Vagina (tissue), 2 donors: Measurements from ENCODE around the gene JDP2. TPM values are rescaled to one million over a fixed set of nuclear protein-coding genes. Genes with fewer than 3 reads are reported as not detected.

Experiments used
- DNase-seq, 2 donors: peaks; one replicate each; pipeline ENCODE4 v3.0.0-alpha.2; 2017; ENCODE audit errors: extremely low spot score in 2 of 2
- H3K27ac ChIP-seq: fragments of 200-600 bp; sonication (generic); one replicate; pipeline ENCODE4 v1.5.1; 2019
- H3K27me3 ChIP-seq: fragments of 200-600 bp; sonication (generic); one replicate; pipeline ENCODE4 v1.5.1; 2019
- H3K36me3 ChIP-seq, 2 donors: fragments of 200-600 bp; sonication (generic); one replicate each; pipeline ENCODE4 v1.5.1; 2017 to 2019
- H3K4me1 ChIP-seq: fragments of 200-600 bp; sonication (generic); one replicate; pipeline ENCODE4 v1.5.1; 2019
- H3K4me3 ChIP-seq, 2 donors: fragments of 200-600 bp; sonication (generic); 1 replicate in 1 of 2; 2 replicates in 1 of 2; pipeline ENCODE4 v1.5.1; 2016 to 2019
- H3K9me3 ChIP-seq: fragments of 200-600 bp; sonication (generic); one replicate; pipeline ENCODE4 v1.5.1; 2019
- POLR2A ChIP-seq, 2 donors: fragments of 450-650 bp; IDR thresholded peaks; one replicate each; pipeline ENCODE4 v1.6.1; 2017; ENCODE audit warnings: antibody characterized with exemption in 2 of 2, mild to moderate bottlenecking in 2 of 2, moderate library complexity in 2 of 2
- POLR2AphosphoS5 ChIP-seq, 2 donors: sonication (generic); formaldehyde crosslinking; IDR thresholded peaks; one replicate each; pipeline ENCODE4 v1.9.0; 2017; ENCODE audit warnings: antibody characterized with exemption in 2 of 2, mild to moderate bottlenecking in 2 of 2, low read depth in 1 of 2; ENCODE audit not compliant: insufficient read depth in 1 of 2
- intact Hi-C: fragments of 100-400 bp; cut with DNase I; formaldehyde crosslinking; loops from one replicate; pipeline ENCODE4 v1.15.1; 2023
- total RNA-seq: library from RNA; depleted of rRNA; stranded (reverse); fragments of >200 nt; gene quantifications from one replicate; pipeline ENCODE4 v1.2.3, GENCODE V29; 2016
- TF ChIP-seq, protein P1 (sequence below), 3 experiments: fragments of 450-650 bp in 2 of 3; fragments of 200-600 bp in 1 of 3; sonication (generic) in 1 of 3; IDR thresholded peaks; one replicate each; pipeline ENCODE4 v1.5.1; 2017 to 2019; ENCODE audit warnings: antibody characterized with exemption in 3 of 3, mild to moderate bottlenecking in 2 of 3, moderate library complexity in 2 of 3

JDP2 gene
- total RNA-seq, 1 donor from 2014 or later, result 66.5 TPM

GRCh38 chr14:75437201-75438143 lies 9.7 kb downstream of the JDP2 start:
- no peak overlapping the region for H3K27ac ChIP-seq
- no peaks in the 10 kb centered on the region for H3K27me3 ChIP-seq
- no peaks in the 10 kb centered on the region for H3K9me3 ChIP-seq
- no peak for DNase-seq
- H3K4me1 ChIP-seq, result peaks cover 39% of the 10 kb centered on the region
- H3K36me3 ChIP-seq, result peaks cover 0 to 32% of the 10 kb centered on the region in 2 donors
- intact Hi-C loops, result no loop called here
- TF ChIP-seq, protein P1, sequence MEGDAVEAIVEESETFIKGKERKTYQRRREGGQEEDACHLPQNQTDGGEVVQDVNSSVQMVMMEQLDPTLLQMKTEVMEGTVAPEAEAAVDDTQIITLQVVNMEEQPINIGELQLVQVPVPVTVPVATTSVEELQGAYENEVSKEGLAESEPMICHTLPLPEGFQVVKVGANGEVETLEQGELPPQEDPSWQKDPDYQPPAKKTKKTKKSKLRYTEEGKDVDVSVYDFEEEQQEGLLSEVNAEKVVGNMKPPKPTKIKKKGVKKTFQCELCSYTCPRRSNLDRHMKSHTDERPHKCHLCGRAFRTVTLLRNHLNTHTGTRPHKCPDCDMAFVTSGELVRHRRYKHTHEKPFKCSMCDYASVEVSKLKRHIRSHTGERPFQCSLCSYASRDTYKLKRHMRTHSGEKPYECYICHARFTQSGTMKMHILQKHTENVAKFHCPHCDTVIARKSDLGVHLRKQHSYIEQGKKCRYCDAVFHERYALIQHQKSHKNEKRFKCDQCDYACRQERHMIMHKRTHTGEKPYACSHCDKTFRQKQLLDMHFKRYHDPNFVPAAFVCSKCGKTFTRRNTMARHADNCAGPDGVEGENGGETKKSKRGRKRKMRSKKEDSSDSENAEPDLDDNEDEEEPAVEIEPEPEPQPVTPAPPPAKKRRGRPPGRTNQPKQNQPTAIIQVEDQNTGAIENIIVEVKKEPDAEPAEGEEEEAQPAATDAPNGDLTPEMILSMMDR (IDR thresholded peaks at IDR 0.05), result no peak
- TF ChIP-seq POLR2AphosphoS5 (IDR thresholded peaks at IDR 0.05; ENCODE audit: insufficient read depth in 1 of 2, low read depth in 1 of 2) (no peak), POLR2A (IDR thresholded peaks at IDR 0.05) (no peak)
- no peak overlapping the region for H3K4me3 ChIP-seq

- no peaks in the 10 kb centered on the region for H3K9me3 ChIP-seq
- TF ChIP-seq POLR2A (IDR thresholded peaks at IDR 0.05) (no peak), POLR2AphosphoS5 (IDR thresholded peaks at IDR 0.05; ENCODE audit: insufficient read depth in 1 of 2, low read depth in 1 of 2) (no peak)
- TF ChIP-seq, protein P1 (IDR thresholded peaks at IDR 0.05), result no peak
- peak overlapping the region; percentile 24 for H3K27ac ChIP-seq
- DNase-seq, result no peak
- H3K27me3 ChIP-seq, result no peaks in the 10 kb centered on the region
- intact Hi-C loops, result no loop called here
- peaks cover 49% of the 10 kb centered on the region for H3K4me1 ChIP-seq
- no peak overlapping the region for H3K4me3 ChIP-seq
- peaks cover 0 to 31% of the 10 kb centered on the region in 2 donors for H3K36me3 ChIP-seq
Observed at GRCh38 chr14:75438486-75439080, 10.8 kb downstream of the JDP2 start.

DNA sequence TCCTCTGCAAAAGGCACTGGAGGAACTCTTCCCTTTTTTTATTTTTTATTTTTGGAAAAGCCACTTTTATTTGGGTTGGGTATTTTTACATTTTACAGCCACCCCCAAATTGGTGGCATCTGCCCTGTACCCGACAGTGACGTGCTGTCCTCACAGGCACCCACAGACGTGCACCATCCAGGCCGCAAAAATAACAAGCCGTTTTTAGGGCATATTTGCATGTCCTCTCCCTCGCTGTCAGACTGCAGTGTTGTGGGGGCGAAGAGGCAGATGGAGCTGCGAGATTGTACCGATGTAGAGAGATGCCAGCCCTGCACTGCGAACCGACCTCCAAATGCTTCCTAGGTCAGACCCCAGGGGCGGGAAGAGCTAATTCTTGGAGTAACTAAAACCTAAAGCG lies 12.2 kb downstream of the JDP2 start:
- Histone ChIP-seq H3K4me3 (no peak overlapping the region), H3K36me3 (peaks cover 0 to 18% of the 10 kb centered on the region in 2 donors), H3K27me3 (no peaks in the 10 kb centered on the region), H3K9me3 (no peaks in the 10 kb centered on the region), H3K27ac (no peak overlapping the region), H3K4me1 (peaks cover 56% of the 10 kb centered on the region)
- TF ChIP-seq POLR2A (IDR thresholded peaks at IDR 0.05), result no peak
- TF ChIP-seq, protein P1 (IDR thresholded peaks at IDR 0.05), result no peak
- TF ChIP-seq POLR2AphosphoS5 (IDR thresholded peaks at IDR 0.05; ENCODE audit: insufficient read depth in 1 of 2, low read depth in 1 of 2), result no peak
- intact Hi-C loops, result no loop called here
- DNase-seq, result no peak

GRCh38 chr14:75440733-75441477 lies 13.1 kb downstream of the JDP2 start:
- Histone ChIP-seq H3K9me3 (no peaks in the 10 kb centered on the region), H3K4me1 (peaks cover 56% of the 10 kb centered on the region), H3K27ac (peak overlapping the region; percentile 32), H3K27me3 (no peaks in the 10 kb centered on the region), H3K36me3 (peaks cover 0 to 14% of the 10 kb centered on the region in 2 donors), H3K4me3 (no peak overlapping the region)
- DNase-seq, result no peak
- peak in 1 of 2 donors; percentile 57 for TF ChIP-seq POLR2AphosphoS5 (IDR thresholded peaks at IDR 0.05; ENCODE audit: insufficient read depth in 1 of 2, low read depth in 1 of 2)
- TF ChIP-seq POLR2A (IDR thresholded peaks at IDR 0.05), result no peak
- TF ChIP-seq, protein P1 (IDR thresholded peaks at IDR 0.05), result no peak
- intact Hi-C loops, result no loop called here
